H9 (cell line): ENCODE results near the gene TMED7. TPM values are rescaled to one million over a fixed set of nuclear protein-coding genes. Genes with fewer than 3 reads are reported as not detected.

Source experiments
- DNase-seq: peaks from one replicate; pipeline ENCODE4 v3.0.0-alpha.2; 2017
- H2AFZ ChIP-seq: one replicate; pipeline ENCODE4 v1.6.1; 2013; ENCODE audit warnings: mild to moderate bottlenecking, low read length, control low read depth, moderate library complexity
- H2AK5ac ChIP-seq: 2 replicates; pipeline ENCODE4 v1.6.1; 2013; ENCODE audit warnings: low read length, control low read depth, mixed read lengths; ENCODE audit not compliant: insufficient read length
- H2BK120ac ChIP-seq: one replicate; pipeline ENCODE4 v1.6.1; 2013; ENCODE audit warnings: low read depth, mild to moderate bottlenecking, low read length, control low read depth, inconsistent platforms; ENCODE audit not compliant: poor library complexity, severe bottlenecking
- H2BK12ac ChIP-seq: 2 replicates; pipeline ENCODE4 v1.6.1; 2013; ENCODE audit warnings: low read length, control low read depth, mixed read lengths, low read depth; ENCODE audit not compliant: insufficient read length
- H2BK15ac ChIP-seq: 2 replicates; pipeline ENCODE4 v1.6.1; 2013; ENCODE audit warnings: low read depth, low read length, control low read depth
- H2BK20ac ChIP-seq: one replicate; pipeline ENCODE4 v1.6.1; 2013; ENCODE audit warnings: low read depth, mild to moderate bottlenecking, low read length, control low read depth, inconsistent platforms; ENCODE audit not compliant: poor library complexity, severe bottlenecking
- H2BK5ac ChIP-seq: 2 replicates; pipeline ENCODE4 v1.6.1; 2013; ENCODE audit warnings: low read length, control low read depth, mixed read lengths; ENCODE audit not compliant: insufficient read length
- H3K14ac ChIP-seq: 2 replicates; pipeline ENCODE4 v1.6.1; 2013; ENCODE audit warnings: low read length, control low read depth; ENCODE audit not compliant: insufficient read depth
- H3K18ac ChIP-seq: 2 replicates; pipeline ENCODE4 v1.6.1; 2013; ENCODE audit warnings: low read depth, mild to moderate bottlenecking, mixed read lengths, low read length, control low read depth; ENCODE audit not compliant: insufficient read length
- H3K23ac ChIP-seq: 2 replicates; pipeline ENCODE4 v1.6.1; 2013; ENCODE audit warnings: low read length, control low read depth, mixed read lengths, low read depth; ENCODE audit not compliant: insufficient read length
- H3K23me2 ChIP-seq: 2 replicates; pipeline ENCODE4 v1.6.1; 2013; ENCODE audit warnings: low read depth, mild to moderate bottlenecking, mixed read lengths, low read length, control low read depth; ENCODE audit not compliant: insufficient read length, poor library complexity, severe bottlenecking
- H3K27ac ChIP-seq: 2 replicates; pipeline ENCODE4 v1.5.1; 2013; ENCODE audit warnings: low read length, control low read depth, mixed read lengths, low read depth; ENCODE audit not compliant: insufficient read length
- H3K27me3 ChIP-seq: 2 replicates; pipeline ENCODE4 v1.6.1; 2013; ENCODE audit warnings: low read length, control low read depth, inconsistent platforms; ENCODE audit not compliant: insufficient read depth
- H3K4ac ChIP-seq: 2 replicates; pipeline ENCODE4 v1.6.1; 2013; ENCODE audit warnings: low read depth, mild to moderate bottlenecking, control low read depth, inconsistent platforms, low read length, moderate library complexity
- H3K4me1 ChIP-seq: 2 replicates; pipeline ENCODE4 v1.6.1; 2013; ENCODE audit warnings: low read length, control low read depth, inconsistent platforms; ENCODE audit not compliant: insufficient read depth
- H3K4me2 ChIP-seq: 2 replicates; pipeline ENCODE4 v1.6.1; 2013; ENCODE audit warnings: low read length, control low read depth, mixed read lengths; ENCODE audit not compliant: insufficient read length, insufficient read depth
- H3K56ac ChIP-seq: 2 replicates; pipeline ENCODE4 v1.6.1; 2013; ENCODE audit warnings: low read depth, mild to moderate bottlenecking, mixed read lengths, low read length, control low read depth; ENCODE audit not compliant: insufficient read length
- H3K79me1 ChIP-seq: 2 replicates; pipeline ENCODE4 v1.6.1; 2013; ENCODE audit warnings: low read depth, mild to moderate bottlenecking, moderate library complexity, low read length, control low read depth, inconsistent platforms; ENCODE audit not compliant: insufficient read depth, poor library complexity, severe bottlenecking
- H3K79me2 ChIP-seq: 2 replicates; pipeline ENCODE4 v1.6.1; 2013; ENCODE audit warnings: low read length, control low read depth, inconsistent platforms; ENCODE audit not compliant: insufficient read depth
- H3K9ac ChIP-seq: 2 replicates; pipeline ENCODE4 v1.6.1; 2013; ENCODE audit warnings: low read length, control low read depth, mixed read lengths; ENCODE audit not compliant: insufficient read length; ENCODE audit errors: extremely low read depth
- H3K9me3 ChIP-seq: one replicate; pipeline ENCODE4 v1.6.1; 2013; ENCODE audit warnings: low read depth, low read length, inconsistent platforms; ENCODE audit not compliant: control insufficient read depth
- H3T11ph ChIP-seq: one replicate; pipeline ENCODE4 v1.6.1; 2013; ENCODE audit warnings: mild to moderate bottlenecking, low read length, control low read depth, inconsistent platforms
- H4K20me1 ChIP-seq: one replicate; pipeline ENCODE4 v1.6.1; 2013; ENCODE audit not compliant: control insufficient read depth, insufficient read length, insufficient read depth
- H4K5ac ChIP-seq: 2 replicates; pipeline ENCODE4 v1.6.1; 2013; ENCODE audit warnings: low read depth, mild to moderate bottlenecking, mixed read lengths, low read length, control low read depth; ENCODE audit not compliant: insufficient read length
- H4K8ac ChIP-seq: replicated peaks from 2 replicates; pipeline ENCODE4 v1.6.1; 2013; ENCODE audit warnings: low read length, control low read depth, mixed read lengths, low read depth; ENCODE audit not compliant: insufficient read length
- H4K91ac ChIP-seq: 2 replicates; pipeline ENCODE4 v1.6.1; 2013; ENCODE audit warnings: low read depth, mild to moderate bottlenecking, moderate library complexity, mixed read lengths, low read length, control low read depth; ENCODE audit not compliant: insufficient read length
- H3K27ac Mint-ChIP-seq, 3 experiments: 2 replicates in 2 of 3; 3 replicates in 1 of 3; pipeline ENCODE4 v1.8.0; 2020 to 2021; ENCODE audit warnings: mixed read lengths in 3 of 3, mild to moderate bottlenecking in 1 of 3, moderate library complexity in 1 of 3
- H3K27me3 Mint-ChIP-seq: 2 replicates; pipeline ENCODE4 v1.8.0; 2021; ENCODE audit warnings: low read depth, mild to moderate bottlenecking, moderate library complexity, mixed read lengths
- H3K36me3 Mint-ChIP-seq, 3 experiments: 2 replicates in 2 of 3; 3 replicates in 1 of 3; pipeline ENCODE4 v1.8.0; 2020 to 2021; ENCODE audit warnings: low read depth in 3 of 3, mixed read lengths in 3 of 3; ENCODE audit not compliant: insufficient read depth in 1 of 3
- H3K4me1 Mint-ChIP-seq, 2 experiments: 2 replicates each; pipeline ENCODE4 v1.8.0; 2020; ENCODE audit warnings: mixed read lengths in 2 of 2
- H3K4me3 Mint-ChIP-seq, 2 experiments: 2 replicates in 1 of 2; 3 replicates in 1 of 2; pipeline ENCODE4 v1.8.0; 2020 to 2021; ENCODE audit warnings: mild to moderate bottlenecking in 2 of 2, mixed read lengths in 2 of 2, moderate library complexity in 1 of 2
- H3K9me3 Mint-ChIP-seq, 2 experiments: 2 replicates in 1 of 2; 3 replicates in 1 of 2; pipeline ENCODE4 v1.8.0; 2020; ENCODE audit warnings: mild to moderate bottlenecking in 2 of 2, mixed read lengths in 2 of 2, moderate library complexity in 1 of 2
- CTCF ChIP-seq: fragments of 200-600 bp; sonication (generic); conservative IDR thresholded peaks from 3 replicates; pipeline ENCODE4 v1.8.0; 2021; ENCODE audit warnings: antibody characterized with exemption, mild to moderate bottlenecking
- WGBS: extraction: QIAGEN DNeasy Blood & Tissue Kit; methylation state at CpG from one replicate; pipeline ENCODE4 v1.1.7; 2013; ENCODE audit warnings: missing lambda C conversion rate, low lambda C conversion rate, mixed read lengths; ENCODE audit not compliant: insufficient read length; ENCODE audit errors: extremely low coverage; 5-methylcytosine and 5-hydroxymethylcytosine counted together
- total RNA-seq: library from RNA; stranded (reverse); gene quantifications from 2 replicates; pipeline ENCODE4 v1.2.1, GENCODE V29; 2021

Gene TMED7
- total RNA-seq, 1 experiment from 2014 or later: 68.8 TPM

- Histone ChIP-seq H2BK12ac (no peak overlapping the region), H3K4ac (no peak overlapping the region), H4K5ac (no peak overlapping the region), H3T11ph (no peak overlapping the region), H2BK120ac (no peak overlapping the region), H3K9me3 (no peaks in the 10 kb centered on the region), H4K20me1 (no peaks in the 10 kb centered on the region), H4K91ac (no peak overlapping the region), H3K18ac (no peak overlapping the region), H3K27me3 (no peaks in the 10 kb centered on the region), H2AK5ac (no peak overlapping the region), H3K14ac (no peak overlapping the region), H3K79me2 (no peaks in the 10 kb centered on the region), H2BK20ac (no peak overlapping the region), H3K27ac (no peak overlapping the region), H3K79me1 (no peaks in the 10 kb centered on the region), H3K23me2 (no peaks in the 10 kb centered on the region), H3K4me2 (no peak overlapping the region), H3K9ac (no peak overlapping the region), H2BK5ac (no peak overlapping the region), H3K23ac (no peak overlapping the region), H4K8ac (no peak overlapping the region), H2AFZ (no peak overlapping the region), H2BK15ac (no peak overlapping the region), H3K4me1 (no peaks in the 10 kb centered on the region), H3K56ac (no peak overlapping the region)
- Mint-ChIP-seq H3K4me1 (peaks cover 0 to 3% of the 10 kb centered on the region in 2 experiments; a peak in 2 of 4 replicates), H3K27ac (no peak overlapping the region), H3K9me3 (peaks cover 4 to 12% of the 10 kb centered on the region in 2 experiments; a peak in 4 of 5 replicates), H3K4me3 (no peak overlapping the region), H3K36me3 (peaks cover 0 to 6% (median 3%) of the 10 kb centered on the region in 3 experiments; a peak in 3 of 7 replicates), H3K27me3 (no peaks in the 10 kb centered on the region)
- no CpG with 5 or more reads among the region's 2 CpGs for WGBS
- no peak; the same call in 2 of the 3 replicates for TF ChIP-seq CTCF
- no peak for DNase-seq
These were observed 40.2 kb upstream of the TMED7 start for GRCh38 chr5:115666023-115666422.
